GM19397 (cell line): ENCODE results near the gene CRIM1.
"Not testable (repeated sequence)": the region's sequence is repeated elsewhere in the genome, so short reads cannot be mapped to it uniquely, and the experiment has no call there.

Experiments used
- ATAC-seq: cut with Tn5 transposase; IDR thresholded peaks from one replicate; pipeline ENCODE4 v1.9.1; 2021; ENCODE audit warnings: mild to moderate bottlenecking, moderate library complexity; ENCODE audit not compliant: unreplicated experiment

The CRIM1 gene, protein sequence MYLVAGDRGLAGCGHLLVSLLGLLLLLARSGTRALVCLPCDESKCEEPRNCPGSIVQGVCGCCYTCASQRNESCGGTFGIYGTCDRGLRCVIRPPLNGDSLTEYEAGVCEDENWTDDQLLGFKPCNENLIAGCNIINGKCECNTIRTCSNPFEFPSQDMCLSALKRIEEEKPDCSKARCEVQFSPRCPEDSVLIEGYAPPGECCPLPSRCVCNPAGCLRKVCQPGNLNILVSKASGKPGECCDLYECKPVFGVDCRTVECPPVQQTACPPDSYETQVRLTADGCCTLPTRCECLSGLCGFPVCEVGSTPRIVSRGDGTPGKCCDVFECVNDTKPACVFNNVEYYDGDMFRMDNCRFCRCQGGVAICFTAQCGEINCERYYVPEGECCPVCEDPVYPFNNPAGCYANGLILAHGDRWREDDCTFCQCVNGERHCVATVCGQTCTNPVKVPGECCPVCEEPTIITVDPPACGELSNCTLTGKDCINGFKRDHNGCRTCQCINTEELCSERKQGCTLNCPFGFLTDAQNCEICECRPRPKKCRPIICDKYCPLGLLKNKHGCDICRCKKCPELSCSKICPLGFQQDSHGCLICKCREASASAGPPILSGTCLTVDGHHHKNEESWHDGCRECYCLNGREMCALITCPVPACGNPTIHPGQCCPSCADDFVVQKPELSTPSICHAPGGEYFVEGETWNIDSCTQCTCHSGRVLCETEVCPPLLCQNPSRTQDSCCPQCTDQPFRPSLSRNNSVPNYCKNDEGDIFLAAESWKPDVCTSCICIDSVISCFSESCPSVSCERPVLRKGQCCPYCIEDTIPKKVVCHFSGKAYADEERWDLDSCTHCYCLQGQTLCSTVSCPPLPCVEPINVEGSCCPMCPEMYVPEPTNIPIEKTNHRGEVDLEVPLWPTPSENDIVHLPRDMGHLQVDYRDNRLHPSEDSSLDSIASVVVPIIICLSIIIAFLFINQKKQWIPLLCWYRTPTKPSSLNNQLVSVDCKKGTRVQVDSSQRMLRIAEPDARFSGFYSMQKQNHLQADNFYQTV

DNA sequence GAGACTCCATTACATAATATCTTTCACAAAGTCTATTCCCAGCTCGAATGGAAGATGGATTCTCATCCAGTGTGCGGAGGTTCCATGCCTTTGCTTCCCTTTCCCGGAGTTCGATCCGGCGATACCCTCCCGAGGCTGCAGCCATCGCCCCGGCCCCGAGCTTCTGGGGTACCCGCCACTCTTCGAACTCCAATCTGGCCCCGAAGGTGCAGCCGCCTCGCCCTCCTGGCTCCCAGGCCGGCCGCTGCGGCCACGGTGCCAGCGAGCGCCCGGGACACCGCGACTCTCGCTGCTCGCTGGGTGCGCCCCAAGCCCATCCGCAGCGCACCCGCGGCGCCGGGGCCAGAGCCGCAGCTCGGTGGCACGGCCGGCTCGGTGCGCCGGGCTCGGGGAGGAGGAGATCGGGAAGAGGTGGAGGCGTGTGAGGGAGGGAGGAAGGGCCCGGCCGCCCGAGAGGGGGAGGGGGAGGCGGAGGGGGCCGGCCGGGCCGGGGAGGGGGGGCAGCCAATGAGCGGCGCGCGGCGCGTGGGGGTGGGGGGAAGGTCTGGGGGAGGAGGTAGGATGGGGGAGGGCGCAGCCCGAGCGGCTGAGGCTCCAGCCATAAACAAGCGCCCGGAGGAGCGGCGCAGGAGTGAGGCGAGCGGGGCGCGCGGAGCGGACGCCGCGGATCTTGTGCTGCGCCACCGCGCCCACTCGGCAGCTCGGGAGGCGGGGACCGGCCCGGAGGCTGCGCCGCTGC, at the start of gene CRIM1:
Gene CRIM1 (plus strand): TSS at position 628 of the 739 bp plus-strand sequence. CDS start 515 bp downstream, outside the sequence.
- peak; percentile 55 for ATAC-seq

DNA sequence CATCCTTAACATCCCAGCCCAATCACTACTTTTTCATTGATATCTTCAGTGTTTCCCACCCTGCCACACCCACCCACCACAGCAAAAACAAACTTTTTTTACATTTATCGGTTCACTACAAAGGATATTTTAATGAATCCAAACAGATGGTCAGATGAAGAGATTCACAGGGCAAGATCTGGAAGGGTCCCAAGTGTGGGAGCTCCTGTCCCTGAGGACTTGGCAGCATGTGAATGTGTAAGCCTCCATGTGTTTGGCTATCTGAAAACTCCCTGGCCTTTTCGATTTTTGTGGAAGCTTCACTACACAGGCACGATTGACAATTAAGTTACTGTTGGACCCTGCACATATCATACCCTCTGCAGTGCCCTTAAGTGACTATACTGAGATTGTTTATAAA, 48.1 kb upstream of the CRIM1 start:
- no peak for ATAC-seq

DNA sequence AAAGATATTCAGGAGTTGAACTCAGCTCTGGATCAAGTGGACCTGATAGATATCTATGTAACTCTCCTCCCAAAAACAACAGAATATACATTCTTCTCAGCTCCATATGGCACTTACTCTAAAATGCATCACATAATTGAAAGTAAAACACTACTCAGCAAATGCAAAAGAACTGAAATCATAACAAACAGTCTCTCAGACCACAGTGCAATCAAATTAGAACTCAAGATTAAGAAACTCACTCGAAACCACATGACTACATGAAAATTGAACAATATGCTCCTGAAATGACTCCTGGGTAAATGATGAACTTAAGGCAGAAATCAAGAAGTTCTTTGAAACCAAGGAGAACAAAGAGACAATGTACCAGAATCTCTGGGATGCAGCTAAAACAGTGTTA, 45.1 kb upstream of the CRIM1 start:
- not testable (repeated sequence) for ATAC-seq

DNA sequence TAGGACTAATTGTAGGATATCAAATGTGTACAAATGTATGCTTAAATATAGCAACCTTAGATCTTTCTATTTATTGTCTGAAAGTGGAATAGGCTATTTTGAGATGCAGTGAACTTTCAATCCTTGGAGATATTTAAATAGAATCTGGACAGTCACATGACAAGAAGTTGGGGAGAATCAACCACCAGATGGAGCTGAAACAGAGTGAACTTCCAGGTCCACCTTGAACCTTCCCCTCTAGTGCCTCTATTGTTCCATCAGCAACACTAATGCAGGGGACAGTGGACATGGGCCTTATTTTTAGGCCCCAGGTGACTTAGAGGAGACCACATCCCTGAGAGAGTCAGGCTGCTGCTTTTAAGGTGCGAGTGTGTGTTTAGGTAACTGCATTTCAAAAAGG, 37.0 kb upstream of the CRIM1 start:
- no peak for ATAC-seq

DNA sequence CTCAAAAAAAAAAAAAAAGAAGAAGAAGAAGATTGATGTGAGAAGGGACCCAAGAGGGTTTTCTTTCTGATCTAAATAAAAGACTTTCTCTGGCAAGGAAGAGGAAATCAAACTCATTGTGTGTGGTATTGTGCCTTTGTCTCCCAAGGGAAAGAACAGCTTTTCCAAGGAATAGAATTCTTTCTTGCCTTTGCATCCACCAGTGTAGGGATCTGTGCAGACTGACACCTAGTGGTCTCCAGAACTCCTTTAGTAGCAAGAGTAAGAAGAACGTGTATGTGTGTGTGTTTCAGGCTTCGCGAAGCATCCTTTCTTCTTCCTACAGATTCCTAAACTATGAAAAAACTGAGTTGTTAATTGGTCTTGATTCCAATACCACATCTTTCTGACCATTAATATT, 33.5 kb upstream of the CRIM1 start:
- no peak for ATAC-seq

DNA sequence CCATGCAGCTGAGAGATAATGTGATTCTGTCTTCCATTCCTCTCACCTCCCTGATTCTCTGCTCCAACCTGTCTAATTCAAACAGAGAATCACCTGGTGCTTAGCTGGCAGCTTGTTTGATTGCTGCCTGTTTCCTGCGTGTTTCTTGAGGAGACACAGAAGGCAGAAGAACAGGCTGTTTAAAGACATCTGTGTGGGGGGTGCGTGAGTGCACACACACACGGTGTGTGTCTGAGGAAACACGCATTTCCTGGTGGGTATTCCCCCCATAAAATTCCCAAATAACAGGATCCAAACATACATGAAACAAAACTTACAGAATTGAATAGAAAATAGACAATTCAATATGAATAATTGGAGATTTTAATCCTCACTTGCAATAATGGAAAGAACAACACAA, 29.3 kb upstream of the CRIM1 start:
- ATAC-seq, result no peak

DNA sequence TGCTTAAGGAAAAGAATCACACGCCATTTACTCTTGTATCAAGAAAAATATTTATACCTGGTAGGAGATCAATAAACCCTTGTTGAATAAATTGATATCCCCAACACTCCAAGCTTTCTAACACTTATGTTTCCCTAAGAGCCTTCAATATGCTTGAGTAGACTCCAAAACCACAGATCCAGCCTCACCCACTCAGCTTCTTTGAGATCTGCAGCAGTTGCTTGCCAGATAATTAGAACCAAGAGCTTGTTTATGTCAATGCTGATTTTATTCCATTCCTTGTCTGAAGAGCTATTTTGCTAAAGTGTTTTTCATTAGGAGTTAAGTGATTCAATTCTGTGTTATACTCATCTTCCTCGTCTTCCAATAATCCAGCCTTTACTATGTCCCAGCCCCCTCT, 26.3 kb upstream of the CRIM1 start:
- no peak for ATAC-seq

DNA sequence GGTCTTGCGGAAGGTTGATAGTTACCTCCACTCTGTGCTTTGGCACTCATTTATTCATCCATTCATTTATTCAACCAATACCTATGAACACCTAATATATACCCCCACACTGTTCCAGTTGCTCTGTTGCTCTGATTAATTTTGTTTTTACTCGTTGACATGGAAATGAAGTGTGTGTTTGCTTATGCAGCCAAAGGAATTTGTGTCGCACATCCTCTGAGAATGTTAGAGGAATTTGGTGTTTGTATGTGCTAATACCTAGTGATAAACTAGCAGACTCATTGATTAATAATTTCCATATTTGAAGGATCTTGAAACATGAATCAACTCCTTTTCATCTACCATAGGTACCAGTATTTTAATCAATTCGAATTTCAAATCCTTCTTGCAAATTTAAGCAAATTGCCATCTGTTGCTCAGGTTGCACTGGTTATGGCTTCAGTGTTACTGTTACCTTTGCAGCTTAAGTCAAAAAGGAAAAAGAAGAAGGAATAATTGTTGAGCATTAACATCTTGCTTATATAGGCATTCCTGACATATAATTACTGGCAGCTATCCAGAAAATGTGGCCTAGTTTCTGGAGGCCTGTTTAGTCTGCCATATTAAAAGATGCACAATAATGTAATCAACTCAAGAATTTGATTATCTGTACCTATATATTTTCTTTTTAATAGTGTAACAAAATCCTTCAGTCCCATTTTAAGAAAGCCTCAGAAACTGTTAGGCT, 25.7 kb upstream of the CRIM1 start:
- no peak for ATAC-seq

DNA sequence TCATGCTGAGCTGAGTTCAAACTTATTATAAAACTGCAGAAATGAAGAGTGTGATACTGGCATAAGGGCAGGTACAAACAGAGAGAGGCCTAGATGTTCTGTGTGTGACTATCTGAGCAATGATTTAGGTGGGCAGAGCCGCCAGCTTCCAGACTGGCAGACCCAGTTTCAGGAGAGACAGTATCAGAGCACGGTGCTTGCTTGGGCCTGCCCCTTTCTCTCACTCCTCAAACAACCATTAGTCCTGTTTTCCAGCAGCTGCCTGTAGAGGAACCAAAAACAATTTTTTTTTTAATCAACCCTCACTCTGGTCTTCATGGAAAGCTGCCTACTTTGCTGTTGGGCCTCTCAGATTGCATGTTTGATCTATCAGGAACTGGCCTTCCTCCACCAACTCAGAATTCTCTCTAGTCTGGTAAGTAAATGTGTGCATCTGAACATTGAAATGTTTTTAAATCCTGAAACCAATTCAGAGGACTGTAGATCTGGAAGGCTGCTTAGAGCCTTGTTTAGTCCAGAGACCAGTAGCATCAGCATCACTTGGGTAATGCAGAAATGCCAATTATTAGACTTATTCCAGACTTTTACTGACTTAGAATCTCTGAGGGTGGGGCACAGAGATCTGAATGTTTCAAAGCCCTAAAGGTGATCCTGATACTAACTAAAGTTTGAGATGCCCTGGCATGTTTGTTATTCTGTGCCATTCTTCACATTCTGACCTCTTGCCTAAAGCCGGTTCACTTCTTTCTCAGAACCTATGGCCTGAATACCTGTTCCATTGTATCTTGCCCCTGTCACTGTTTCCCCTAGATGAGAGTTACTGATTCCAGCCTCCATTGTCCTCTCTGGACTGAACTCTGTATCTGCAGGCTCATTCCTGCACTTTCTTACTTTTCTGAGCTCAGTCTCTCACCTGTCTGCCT, 24.8 kb upstream of the CRIM1 start:
- ATAC-seq, result no peak

DNA sequence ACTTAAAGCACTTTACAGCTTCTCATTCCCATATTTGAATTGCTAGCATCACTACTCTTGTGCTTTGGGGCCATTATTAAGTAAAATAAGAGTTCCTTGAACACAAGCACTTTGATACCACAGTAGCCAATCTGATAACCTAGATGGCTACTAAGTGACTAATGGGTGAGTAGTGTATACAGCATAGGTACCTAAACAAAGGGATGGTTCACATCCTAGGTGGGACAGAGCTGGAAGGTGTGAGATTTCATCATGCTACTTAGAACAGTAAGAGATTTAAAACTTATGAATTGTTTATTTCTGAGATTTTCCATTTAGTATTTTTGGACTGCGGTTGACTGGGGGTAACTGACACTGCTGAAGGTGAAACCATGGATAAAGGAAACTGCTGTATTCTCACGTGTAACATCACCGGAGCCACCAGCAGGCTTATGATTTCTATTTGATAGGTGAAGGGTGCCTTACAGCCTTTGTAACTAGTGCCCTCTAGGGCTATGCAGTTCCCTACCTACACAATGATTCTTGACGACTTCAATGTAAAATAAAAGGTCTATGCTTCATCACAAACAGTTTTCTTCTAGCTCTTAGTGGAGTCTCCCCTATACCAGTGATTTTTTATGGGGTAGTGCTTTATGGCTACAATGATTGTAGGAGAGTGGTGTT, 22.1 kb upstream of the CRIM1 start:
- no peak for ATAC-seq

DNA sequence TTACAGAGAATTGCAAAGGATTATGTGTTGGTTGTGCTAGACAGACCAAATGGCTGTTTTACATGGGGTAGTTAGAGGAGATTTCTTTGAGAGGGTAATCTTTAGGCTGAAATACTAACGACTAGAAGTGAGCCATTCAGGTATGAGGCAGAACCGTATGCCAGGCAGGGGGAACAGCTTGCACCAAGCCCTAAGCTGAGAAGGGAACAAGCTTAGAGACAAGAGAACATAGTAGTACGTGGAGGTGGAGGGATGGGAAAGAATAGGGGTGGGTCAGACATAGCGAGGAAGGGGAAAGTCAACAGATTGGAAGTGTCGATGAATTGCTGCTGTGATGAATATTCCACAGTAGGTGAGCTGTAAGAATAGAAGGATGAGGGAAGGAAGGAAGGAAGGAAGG, 20.0 kb upstream of the CRIM1 start:
- ATAC-seq, result no peak

DNA sequence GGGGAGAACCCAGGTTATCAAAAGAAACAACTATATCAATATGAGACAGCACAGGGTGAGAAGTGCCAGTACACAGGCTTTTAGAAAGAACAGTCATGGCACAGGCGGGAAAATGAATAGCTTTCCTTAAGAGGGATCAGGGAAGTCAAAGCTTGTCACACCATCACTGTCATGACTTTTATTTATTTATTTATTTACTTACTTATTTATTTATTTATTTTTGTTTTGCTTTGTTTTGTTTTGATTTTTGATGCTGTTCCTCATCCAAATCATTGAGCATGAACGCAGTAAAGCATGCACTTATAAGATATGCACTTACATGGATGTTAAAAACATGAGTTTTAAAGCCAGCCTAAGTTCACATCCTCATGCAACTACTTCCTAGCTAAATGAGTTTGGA, 19.3 kb upstream of the CRIM1 start:
- no peak for ATAC-seq

DNA sequence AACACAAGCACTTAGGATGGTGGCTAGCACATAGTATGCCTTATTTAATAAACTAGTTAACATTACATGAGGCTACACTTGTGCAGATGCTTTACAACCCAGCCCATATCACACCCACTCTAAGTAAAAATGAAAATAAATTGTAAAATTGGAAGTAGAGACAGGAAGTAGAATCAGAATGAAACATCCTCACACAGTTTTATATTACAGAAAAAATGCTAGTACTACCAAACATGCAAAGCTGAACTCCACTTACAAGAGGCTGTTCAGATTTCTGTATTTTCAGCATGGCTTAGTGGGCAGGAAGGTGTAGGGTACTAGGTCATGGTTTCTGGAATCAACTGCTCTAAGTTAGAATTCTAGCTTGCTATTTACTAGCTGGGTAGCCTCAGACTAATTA, 18.2 kb upstream of the CRIM1 start:
- no peak for ATAC-seq

DNA sequence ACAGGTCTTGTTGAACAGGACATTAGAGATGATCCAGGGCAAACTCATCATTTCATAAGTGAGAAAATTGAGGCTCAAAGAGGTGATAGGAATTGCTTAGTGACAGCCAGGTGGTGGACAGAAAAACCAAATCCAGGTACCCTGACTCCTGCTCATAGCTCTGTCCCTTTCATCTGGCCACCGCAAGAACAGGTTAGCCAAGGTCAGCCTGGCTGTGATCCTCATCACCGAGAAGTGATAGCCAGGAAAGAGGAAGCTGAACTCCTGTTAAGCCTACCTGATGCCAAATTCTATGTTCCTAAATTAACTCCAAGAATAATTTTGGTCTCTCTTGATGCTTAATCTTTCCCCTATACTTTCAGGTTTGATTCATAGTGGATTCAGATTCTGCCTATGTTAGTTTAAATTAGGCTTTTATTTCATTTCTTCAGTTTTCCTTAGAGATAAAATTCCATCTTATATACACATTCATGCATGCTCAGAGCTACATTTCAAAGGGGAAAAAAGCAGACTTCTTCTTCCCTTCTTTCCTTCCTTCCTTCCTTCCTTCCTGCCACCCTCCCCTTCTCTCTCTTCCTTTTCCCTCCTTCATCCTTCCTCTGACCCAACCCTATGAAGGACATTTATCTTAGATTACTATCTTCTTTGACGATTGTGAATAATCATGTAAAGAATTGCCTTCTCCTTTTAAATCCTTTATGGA, 17.3 kb upstream of the CRIM1 start:
- ATAC-seq, result no peak

DNA sequence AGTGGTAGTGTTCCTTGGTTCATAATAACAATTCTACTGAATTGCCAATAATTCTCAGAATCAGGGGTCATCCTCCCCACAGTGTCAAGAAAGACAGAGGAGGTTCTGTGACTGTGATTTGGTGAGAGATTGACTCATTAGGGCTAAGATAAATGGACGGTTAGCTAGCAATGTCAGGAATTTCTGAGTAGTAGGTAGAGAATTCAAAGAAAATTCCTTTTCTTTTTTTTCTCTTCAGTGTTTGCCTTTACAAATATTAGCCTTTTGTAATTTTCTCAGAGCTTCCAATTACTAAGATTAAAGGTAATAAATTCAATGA, 16.8 kb upstream of the CRIM1 start:
- ATAC-seq, result no peak

DNA sequence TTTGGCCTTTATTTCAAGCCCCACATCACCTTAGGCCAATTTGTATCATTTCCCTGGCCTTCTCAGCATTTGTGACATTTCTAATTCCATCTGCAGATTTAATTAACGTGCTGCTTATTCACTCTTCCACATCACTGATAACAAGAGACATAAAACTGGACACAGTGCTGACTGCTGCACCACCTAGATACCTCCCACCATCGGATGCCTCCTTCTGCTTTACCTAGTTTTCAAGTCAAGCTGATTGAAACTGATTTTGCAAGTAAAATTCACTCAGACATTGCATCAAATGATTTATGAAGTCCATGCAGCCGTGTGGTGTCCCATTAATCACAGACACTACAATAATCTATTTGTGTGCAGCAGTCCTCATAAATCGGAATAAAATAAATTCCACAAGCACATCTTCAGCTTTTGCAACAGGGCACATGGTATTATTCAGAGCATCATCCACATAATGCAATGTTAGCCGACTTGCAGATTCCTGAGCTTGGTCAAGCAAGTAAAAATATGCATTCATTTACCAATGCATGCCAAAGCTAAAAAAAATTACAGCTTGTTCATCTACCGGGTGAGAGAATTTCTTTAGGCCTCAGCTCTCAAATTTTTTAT, 15.9 kb upstream of the CRIM1 start:
- no peak for ATAC-seq

DNA sequence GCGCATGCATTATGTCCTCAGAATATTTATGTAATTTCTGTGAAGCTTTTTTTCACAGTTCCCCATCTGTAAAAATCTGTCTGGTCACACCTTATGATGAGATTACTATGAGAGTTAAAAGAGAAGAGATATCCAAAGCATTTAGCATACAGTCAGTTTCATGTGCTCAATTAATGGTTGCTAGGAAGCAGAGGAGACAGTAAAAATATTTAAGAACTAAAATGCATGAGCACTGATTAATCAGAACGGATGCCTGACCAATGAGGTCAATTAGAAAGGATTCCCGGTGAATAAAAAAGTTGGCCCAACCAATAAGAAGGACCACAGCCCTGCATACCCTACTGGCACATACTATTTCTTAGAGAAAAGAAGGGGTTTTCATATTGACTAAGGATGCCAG, 12.0 kb upstream of the CRIM1 start:
- ATAC-seq, result no peak

DNA sequence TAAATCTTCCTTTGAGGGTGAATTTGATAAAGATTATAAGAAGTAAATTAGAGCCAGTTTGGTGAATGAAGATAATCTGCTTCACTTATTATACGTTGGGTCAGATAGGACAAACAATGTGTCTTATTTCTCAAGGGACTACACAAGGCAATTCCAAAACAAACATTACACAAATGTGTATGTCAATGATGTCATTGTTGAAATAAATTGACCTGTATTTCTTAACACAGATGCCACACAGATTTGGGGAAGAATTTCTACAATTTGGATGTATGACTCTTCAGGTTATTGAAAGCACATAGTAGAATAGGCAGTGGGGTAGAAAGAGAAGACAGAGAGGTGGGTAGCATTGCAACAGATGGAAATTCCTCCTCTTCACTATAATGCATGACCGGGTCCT, 6.9 kb upstream of the CRIM1 start:
- no peak for ATAC-seq
